ENCODE data around the gene SIRT1. TPM values are rescaled to one million over a fixed set of nuclear protein-coding genes. Genes with fewer than 3 reads are reported as not detected.

SIRT1 gene
- 7.9 and 10.6 TPM in 2 replicates for total RNA-seq

GRCh38 chr10:67884313-67884841 is at the start of gene SIRT1:
Gene SIRT1 (plus strand): TSS chr10:67884656. CDS start chr10:67884722, 66 bp downstream.

GRCh38 chr10:67837541-67838314 is 46.7 kb upstream of the SIRT1 start, which contains the start of gene DNAJC12:
Gene DNAJC12 (minus strand): TSS chr10:67838188. CDS start chr10:67838011, 177 bp downstream.

Other genes starting within 250 kb of the SIRT1 start
- gene CTNNA3, start 188.5 kb upstream of the SIRT1 start, total RNA-seq: not detected in 2 replicates
- gene DNAJC12, start 46.5 kb upstream of the SIRT1 start, total RNA-seq: 9.9 and 12.8 TPM in 2 replicates
- gene HERC4, start 190.6 kb downstream of the SIRT1 start, total RNA-seq: 26.1 and 29.9 TPM in 2 replicates
- 0.34 TPM in 1 of 2 replicates, not detected in the other for gene MYPN, start 224.8 kb downstream of the SIRT1 start, total RNA-seq